Dermis microvascular lymphatic vessel endothelial cell (primary cell): ENCODE measurements around the gene AEBP1. TPM values are rescaled to one million over a fixed set of nuclear protein-coding genes. Genes with fewer than 3 reads are reported as not detected.

Experiments
- DNase-seq, 2 donors: peaks; one replicate each; pipeline versions ENCODE4 v3.0.0 to v3.0.0-alpha.2; 2010; ENCODE audit warnings: low read depth in 2 of 2
- total RNA-seq: library from RNA; depleted of rRNA; stranded (reverse); fragments of >200 nt; gene quantifications from 2 replicates; pipeline ENCODE4 v1.2.1, GENCODE V29; 2014

AEBP1 gene
- total RNA-seq, 1 donor from 2014 or later: 9.1 TPM

DNA sequence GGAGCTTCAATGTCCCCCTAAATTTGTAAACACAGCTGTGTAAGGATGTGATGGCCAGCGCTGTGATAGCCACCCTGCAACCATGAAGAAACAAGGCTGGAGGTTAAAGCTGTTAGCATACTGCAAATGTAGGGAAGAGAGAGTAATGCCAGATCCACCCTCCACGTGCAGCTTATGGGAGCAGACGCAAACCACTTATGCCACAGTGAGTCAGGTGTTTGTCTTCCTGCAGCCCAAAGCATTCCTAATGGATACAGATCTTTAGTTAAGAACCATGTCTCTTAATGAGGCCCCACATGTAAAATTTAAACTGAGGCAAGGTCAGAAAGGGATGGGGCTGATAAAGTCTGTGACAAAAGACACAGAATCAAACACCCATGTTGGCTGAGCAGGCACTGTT is 50.6 kb downstream of the AEBP1 start:
- no peak for DNase-seq

DNA sequence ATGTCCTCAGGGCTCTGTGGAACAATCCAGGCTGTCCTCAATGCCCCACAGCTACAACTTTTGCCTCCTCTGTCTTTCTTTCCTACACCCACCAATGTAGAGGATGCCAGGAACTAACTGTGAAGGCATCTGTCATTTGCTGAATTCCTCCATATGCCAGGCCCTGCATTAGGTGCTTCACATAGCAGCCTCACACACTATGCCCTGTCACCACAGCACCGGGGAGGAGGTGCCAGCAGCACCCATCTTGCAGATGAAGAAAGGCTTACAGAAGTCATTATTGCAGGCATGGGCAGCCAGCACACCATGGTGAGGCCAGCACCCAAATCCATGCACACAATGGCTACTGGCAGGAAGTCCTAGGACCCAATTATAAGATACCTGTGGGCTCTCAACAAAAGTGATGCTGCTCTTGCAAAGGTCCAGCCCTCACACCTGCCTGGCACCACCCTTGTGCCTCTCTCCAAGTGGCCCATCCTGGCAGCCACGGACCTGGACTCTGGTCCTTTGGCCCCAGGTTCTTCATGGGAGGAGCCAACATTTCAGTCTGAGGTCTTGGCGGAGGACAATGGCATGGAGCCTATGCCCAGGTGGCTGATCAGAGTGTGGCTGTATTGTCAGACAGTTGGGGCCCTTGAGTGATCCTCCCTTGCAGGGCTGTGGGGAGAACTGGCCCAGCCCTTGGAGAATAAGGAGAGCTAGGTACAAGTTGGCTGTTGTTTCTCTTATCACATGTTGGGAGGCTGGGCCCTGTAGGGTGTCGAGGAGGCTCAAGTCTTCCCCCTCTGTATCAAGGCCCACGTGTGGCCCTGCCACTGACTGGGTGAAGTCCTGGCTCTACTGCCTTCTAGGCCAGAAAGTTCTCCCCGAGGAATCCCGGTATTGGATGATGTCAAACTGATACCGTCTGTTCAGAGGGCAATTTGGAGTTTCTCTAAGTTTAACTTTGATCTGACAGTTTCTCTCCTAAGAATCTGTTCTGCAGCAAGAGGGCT is 51.3 kb downstream of the AEBP1 start:
- no peak for DNase-seq

DNA sequence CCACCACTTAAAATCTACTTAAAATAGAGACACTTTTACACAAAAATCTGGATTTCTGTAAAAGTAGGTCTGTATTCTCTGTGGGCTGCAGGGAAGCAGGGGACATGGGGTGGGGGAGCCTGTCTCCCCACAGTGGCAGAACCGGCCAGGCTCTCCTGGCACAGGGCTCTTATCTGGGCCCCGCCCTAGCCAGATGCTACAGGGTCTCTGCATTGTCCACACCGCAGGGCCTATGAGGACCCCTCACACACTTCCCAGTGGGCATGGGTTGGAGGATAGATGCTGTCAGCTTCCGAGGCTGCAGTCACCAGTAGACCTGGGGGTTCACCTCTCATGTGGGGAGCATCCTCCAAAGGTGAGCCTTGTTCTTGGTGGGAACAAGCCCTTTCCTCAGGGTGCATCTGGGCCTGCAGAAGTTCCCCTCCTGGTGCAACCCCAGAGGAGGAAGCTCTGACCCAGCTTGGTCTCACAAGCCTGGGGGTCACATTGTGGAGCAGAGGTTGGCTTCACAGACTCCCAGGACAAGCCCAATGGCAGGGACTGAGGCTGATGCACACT is 52.4 kb downstream of the AEBP1 start:
- no peak for DNase-seq

DNA sequence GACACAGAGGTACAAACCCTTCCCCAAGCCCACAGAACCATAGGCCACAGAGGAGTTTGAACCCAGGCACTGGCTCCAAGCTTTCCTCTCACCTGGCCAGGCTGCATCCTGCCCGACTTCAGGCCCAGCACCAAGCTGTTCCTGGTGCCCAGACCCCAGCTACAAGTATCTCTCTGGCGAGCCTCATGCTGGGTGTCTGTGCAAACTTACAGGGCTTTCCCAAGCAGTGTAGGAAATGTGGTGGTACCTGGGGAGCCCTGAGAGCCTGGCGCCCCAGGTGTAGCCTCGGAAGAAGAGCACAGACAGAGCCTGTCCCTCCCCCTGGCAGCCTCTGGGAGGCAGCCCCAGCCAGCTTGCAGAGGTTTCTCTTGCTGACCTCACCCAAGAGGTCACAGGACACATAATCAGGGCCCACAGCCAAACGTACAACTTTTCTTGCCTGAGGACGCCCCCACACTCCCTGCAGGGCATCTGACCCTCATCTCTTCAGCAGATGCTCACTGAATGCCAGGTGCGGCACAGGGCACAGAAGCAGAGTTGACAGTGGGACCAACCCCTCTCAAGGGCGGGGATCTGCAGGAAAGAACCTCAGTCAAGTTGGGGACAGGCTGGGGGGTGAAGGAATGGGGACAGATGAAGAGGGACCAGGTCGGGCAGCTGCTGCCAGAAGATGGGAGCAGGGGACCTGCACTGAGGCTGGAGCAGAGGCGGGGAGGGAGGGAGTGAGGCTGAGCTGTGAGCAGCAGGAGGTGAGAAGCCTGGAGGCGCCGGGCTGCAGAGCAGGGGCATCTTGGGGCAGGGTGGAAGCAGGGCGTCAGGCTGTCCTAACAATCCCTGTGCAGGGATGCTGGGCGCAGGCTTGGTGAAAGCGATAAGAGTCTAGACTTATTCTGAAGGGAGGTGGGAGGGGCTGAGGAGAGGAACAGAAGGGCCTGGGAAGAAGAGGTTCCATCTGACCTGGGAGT is 53.3 kb downstream of the AEBP1 start:
- DNase-seq: no peak

DNA sequence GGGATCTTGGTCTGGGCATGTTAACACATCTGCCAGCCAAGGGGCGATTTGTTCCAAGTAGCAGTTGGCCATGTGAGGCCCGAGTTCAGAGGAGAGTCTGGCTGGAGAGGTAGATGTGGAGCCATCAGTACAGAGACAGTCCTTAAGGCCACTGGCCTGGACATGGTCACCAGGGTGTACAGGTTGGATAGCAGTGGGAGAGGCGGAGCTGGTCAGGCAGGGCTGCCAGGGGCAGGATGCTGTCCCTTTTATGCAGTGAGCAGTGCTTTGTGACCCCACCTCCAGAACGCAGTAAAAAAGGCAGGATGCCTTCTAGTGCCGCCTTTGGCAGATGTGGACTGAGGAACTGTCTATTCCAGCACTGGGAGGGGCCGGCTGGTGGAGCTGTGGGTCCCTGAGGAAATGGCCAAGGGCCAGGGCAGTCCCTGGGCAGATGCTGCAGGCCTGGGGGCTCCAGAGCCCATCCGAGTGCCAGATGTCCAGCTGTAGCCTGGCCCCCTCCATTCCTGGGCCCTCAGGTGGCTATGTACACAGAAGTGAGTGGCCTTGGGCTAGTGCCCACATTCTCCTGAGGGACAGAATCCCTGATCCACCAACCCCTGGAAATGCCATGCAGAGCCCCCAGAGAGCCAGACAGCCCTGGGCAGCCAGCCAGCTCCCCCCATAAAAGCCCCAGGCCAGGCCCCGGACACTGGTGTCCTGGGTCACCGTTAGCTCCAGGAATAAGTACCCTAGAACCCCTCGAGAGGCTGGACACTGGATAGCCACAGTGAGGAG is 54.1 kb downstream of the AEBP1 start:
- DNase-seq: no peak

DNA sequence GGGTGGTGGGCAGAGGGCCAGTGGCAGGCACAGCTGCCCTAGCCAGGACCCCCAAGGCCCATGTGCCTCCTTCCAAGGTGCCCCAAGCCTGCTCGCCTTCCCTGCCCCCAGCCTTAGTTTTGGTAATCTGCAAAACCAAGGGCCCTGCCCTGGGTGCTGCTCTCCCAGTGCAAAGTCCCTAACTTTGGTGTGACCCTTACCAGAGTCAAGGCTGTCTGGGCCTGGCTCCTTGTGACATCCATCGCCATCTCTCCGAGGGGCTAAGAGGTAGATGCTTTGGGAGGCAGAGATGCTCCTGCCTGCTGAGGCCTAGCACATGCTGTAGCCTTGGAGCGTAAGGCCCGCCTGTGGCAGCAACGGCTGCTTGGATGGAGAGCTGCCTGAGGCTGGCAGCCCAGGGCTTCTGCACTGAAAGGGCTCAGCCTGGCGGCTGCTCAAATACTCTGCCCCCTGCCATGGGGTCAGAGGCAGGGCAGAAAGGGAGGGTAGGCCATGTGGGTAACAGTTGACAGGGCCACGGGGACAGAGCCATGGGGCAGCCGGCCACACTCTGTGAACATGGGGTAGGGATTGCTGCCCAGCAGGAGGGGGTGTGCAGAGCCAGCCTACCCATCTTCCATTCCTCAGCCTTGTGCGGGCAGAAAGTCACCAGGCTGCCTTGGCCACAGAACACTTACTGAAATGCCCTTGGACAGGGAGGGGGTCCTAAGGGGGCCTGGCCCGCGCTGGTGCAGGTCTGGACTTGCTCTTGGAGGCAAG is 54.9 kb downstream of the AEBP1 start:
- DNase-seq: no peak

DNA sequence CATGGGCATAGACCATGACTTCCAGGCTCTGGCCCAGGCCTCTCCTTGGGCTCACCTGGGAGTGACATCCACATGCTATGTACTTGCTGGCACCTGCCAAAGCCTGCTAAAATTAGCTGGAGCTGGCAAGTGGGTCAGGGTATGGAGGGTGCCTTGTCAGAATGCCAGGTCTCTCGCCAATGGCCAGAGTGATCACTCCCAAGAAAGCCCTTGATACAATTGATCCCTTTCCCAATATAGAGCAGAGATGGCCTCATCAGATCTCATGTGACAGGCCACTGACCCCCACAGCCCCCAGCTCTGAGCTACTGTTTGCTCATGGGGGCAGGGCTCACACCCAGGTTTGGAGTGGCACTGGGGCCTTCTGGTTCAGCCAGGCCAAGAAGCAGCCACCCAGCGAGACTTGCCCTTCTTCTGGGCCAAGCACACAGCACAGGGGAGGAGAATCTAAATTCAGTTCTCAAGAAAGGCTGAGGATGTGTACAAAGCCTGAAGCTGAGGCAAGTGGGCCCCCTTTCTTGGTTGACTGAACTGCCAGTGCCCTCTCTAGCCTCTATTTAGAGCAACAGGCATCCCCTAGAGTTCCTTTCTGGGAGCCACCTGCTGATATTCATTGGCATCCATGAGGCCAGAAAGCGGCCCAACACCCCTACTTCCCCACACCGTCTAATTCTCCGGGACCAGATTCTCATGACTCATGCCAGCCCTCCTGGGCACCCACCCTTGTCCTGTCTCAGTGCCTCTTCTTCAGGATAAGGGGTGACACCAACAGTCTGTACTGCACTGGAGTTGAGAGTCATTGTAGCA is 55.9 kb downstream of the AEBP1 start:
- no peak for DNase-seq

DNA sequence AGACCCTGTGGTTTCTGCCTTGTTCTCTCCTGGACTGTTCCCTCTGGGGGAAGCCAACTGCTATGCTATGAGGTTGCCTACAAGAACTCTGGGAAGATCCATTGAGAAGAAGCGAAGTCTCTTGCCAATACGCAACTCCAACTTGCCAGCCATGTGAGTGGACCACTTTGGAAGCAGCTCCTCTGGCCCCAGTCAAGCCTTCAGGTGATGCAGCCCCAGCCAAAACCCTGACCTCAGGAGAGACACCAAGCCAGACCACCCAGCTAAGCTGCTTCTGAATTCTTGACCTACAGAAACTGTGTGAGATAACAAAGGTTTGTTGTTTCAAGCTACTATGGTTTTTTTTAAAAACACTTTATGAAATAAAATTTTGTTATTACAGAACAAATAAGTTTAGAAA is 57.2 kb downstream of the AEBP1 start:
- no peak for DNase-seq

DNA sequence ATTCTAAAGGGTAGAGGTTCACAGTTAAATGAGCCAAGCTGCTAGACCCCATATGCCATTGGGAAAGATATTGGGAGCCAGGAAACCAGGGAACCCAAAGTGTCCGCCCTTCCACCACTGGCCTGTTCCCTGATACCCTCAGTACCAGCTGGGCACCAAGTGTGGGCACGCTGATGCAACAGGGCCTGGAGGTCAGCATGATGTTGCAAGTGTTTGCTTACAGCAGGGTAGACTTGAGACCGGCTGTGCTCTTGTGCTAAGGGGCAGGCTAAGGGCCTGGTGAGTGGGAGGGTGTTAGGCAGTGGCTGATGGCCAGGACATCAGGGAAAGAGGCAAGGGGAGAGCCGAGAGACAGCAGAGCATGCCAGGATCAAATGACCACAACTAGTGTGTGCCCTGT is 58.0 kb downstream of the AEBP1 start:
- DNase-seq: no peak

DNA sequence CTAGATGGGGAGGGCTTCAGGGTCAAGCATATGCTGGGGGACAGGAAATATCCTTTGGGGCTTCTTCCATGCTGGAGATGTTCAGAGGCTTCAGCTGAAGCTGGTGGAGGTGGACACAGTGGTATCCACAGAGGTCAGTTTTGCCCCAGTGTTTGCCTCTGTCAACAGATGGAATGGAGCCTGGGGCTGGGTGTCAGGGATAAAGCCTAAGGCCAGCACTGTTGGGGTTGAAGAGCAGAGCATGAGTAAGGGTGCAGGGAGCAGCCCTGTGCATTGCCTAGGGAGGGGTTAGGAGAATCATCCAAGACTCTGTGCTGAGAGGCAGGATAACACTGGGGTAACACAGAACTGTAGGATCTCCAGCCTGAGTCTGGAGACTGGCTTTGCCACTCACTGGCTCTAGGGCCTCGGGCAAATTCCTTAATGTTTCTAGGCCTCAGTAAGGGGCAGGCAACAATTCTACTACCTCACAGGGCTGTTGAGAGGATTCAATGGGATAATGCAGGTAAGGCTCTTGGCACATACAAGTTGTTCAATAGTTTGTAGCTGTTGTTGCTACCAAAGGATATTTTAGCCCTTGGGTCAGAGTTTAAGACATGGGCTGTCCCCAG is 58.7 kb downstream of the AEBP1 start:
- no peak for DNase-seq

DNA sequence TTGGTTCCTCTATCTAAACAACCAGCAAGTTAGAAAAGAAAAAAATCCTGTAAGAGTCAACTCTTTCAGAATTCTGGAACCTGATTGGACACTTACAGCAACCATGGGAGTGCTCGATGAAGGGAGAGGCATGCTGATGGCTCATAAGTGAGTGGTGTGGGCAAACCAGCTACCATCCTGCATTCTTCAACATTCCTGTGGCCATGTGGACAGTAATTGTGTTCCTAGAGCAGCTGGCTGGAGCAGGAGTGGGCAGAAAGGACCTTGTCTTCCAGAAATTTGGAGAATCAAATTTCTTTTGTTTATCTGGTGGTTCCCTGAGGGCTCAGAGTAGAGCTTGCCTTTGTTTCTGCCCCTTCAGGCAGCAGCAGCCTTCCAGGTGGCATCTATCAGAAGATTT is 59.4 kb downstream of the AEBP1 start:
- no peak for DNase-seq

Other genes with a start within 250 kb of the AEBP1 start
- gene MRPS24, start 234.8 kb upstream of the AEBP1 start, total RNA-seq: 54.7 and 70.9 TPM in 2 replicates
- 19.6 and 24.7 TPM in 2 replicates for gene URGCP, start 197.7 kb upstream of the AEBP1 start, total RNA-seq
- 3.9 and 6.1 TPM in 2 replicates for gene UBE2D4, start 177.9 kb upstream of the AEBP1 start, total RNA-seq
- not detected in 2 replicates for gene SPDYE1, start 106.4 kb upstream of the AEBP1 start, total RNA-seq
- gene DBNL, start 59.6 kb upstream of the AEBP1 start, total RNA-seq: 92.4 and 114 TPM in 2 replicates
- gene PGAM2, start 38.8 kb upstream of the AEBP1 start, total RNA-seq: not detected in 2 replicates
- gene POLM, start 21.8 kb upstream of the AEBP1 start, total RNA-seq: 5.8 and 8.2 TPM in 2 replicates
- 57.7 and 72.1 TPM in 2 replicates for gene POLD2, start 19.2 kb downstream of the AEBP1 start, total RNA-seq
- not detected in 2 replicates for gene MYL7, start 37.0 kb downstream of the AEBP1 start, total RNA-seq
- 0.26 and 0.38 TPM in 2 replicates for gene GCK, start 85.1 kb downstream of the AEBP1 start, total RNA-seq
- gene YKT6, start 96.6 kb downstream of the AEBP1 start, total RNA-seq: 83.7 and 95.2 TPM in 2 replicates
- 0.13 TPM in 2 replicates for gene CAMK2B, start 221.2 kb downstream of the AEBP1 start, total RNA-seq